Activated CD8-positive, alpha-beta memory T cell treated with anti-CD3 and anti-CD28 coated beads for 48 hours (primary cell): ENCODE data around the gene CMTM4.
"Not testable (repeated sequence)": the region's sequence is repeated elsewhere in the genome, so short reads cannot be mapped to it uniquely, and the experiment has no call there.

Experiments used
- DNase-seq, 3 experiments: peaks; one replicate each; pipeline ENCODE4 v3.0.0-alpha.2; 2020; ENCODE audit warnings: low read depth in 2 of 3, low spot score in 2 of 3

Gene CMTM4

DNA sequence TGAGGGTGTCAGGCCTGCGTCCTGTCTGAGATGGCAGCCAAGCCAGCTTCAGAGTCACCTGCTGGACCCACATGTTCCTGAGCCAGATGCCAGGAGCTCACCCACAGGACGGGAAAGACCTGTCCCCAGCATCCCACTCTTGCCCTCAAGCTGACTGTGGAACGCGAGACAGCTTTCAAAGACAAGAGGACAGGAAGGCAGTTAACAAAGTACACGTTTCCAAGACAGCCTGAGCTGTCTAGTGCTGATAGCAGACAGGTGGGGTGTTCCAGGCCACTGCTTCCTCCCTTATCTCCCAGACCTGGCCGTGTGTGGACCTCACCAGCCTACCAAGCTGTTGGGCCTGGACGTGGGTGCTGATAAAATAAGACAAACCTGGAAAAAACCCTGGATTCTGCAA is 78.8 kb downstream of the CMTM4 start:
- DNase-seq: no peak

DNA sequence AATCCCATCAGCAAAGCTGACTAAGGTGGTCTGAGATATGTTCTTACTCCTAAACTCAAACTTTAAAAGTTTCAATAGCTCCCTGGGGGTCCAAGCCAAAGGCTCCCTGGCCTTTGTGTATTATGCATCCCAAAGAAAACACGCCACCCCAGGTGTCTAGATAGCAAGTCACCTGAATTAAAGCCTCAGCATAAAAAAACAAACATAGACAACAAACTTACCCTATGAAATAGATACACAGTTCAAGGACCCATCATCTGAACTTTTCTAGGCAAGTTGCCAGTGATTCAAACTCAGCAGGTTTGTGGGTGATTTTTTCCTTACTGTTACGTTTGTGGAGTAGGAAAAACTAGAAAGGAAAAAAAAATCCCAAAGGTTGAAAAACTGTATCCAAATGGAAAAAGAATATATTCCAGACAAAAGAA is 79.5 kb downstream of the CMTM4 start:
- DNase-seq: no peak

DNA sequence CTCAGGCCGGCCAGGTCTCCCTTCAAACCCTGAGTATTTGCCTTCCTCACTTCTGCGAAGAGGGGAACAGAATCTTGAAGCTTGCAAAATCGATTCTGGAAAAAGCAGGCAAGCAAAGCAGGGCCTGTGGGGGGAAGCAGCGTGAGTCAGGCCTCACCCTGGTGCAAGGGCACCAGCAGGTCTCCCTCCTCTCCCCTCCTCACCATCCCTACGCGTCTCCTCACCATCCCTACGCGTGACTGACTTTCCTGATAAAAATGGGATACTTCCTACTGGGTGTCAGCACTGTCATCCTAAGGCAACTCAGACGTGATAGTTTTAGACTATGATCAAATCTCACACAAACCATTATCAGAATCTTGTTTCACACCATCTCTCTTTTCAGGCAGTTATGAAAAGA is 80.0 kb downstream of the CMTM4 start:
- no peak for DNase-seq

DNA sequence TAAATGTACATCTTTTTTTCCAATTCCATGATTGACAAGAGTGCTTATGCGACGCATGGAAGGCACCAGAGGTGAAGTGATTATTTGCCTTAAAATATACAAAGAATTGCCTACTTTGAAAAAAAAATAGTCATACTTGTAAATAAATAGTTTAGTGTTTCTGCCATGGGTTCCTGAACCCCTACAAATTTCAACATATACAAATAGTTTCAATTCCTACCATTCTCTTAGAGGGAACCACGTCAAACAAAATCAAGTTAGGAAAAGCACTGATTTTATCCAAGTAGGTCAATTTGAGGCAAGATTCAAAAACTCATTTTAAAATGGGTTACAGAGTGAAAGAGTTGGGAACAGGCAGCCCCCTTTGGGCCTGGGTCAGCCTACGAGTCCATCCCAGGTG is 80.4 kb downstream of the CMTM4 start:
- DNase-seq: no peak

DNA sequence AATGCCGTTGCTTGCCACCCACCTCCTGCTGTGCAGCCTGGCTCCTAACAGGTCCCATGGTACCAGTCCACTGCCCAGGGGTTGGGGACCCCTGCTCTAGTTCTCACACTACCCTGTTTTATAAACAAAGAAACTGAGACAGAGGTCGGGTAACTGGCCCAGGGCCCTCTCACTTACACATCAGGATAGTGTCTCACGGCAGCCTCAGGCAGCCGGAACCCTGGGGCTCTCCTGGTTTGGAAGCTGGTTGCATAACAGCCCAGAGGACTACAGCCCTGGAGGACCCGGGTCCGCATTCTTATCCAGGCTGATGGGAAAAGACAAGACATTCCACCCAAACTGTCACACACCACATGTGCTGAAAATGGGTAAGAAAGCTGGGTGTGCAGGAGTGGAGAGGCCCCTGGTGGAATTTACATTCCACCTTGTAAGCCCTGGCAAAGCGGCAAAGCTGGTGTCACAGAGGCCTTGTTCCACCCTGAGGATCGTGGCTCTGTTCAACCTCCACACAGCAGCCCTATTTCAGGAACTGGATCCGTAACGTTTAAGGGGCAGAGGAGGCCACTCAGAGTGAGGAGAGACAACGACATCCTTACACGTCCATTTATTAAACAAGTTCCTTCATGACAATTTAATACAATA is 82.3 kb downstream of the CMTM4 start:
- DNase-seq: no peak

DNA sequence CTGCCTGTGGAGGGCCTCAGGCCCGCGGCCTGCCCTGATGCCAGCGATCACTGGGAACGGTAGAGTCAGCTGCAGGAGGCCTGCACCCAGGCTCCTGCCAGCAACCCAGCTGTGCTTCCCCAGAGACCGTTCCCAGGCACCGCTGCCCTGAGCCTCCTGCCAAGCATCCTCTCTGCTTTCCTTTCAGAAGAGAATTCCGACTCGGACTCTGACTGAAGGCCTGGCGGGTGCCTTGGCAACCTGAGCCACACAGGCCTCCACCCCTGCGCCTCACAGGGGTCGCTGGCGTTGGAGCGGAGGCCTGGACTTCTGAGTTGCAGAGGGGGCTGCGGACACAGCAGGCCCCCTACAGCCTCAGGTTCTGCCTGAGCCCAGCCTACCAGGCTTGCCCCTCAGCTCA is 84.1 kb downstream of the CMTM4 start:
- no peak for DNase-seq

DNA sequence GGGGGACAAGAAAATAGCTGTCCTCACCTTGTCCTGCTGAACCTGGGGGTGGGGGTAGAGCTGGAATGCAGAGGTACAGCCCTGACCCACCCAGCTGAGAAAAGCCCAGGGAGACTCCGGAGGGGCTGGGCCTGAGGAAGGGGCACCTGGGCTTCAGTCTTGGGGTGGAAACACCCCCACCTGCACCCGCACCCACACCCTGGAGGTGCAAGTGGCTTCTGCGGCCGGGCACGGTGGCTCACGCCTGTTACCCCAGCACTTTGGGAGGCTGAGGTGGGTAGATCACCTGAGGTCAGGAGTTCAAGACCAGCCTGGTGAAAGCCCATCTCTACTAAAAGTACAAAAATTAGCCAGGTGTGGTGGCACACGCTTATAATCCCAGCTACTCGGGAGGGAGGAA is 84.6 kb downstream of the CMTM4 start:
- not testable (repeated sequence) for DNase-seq

DNA sequence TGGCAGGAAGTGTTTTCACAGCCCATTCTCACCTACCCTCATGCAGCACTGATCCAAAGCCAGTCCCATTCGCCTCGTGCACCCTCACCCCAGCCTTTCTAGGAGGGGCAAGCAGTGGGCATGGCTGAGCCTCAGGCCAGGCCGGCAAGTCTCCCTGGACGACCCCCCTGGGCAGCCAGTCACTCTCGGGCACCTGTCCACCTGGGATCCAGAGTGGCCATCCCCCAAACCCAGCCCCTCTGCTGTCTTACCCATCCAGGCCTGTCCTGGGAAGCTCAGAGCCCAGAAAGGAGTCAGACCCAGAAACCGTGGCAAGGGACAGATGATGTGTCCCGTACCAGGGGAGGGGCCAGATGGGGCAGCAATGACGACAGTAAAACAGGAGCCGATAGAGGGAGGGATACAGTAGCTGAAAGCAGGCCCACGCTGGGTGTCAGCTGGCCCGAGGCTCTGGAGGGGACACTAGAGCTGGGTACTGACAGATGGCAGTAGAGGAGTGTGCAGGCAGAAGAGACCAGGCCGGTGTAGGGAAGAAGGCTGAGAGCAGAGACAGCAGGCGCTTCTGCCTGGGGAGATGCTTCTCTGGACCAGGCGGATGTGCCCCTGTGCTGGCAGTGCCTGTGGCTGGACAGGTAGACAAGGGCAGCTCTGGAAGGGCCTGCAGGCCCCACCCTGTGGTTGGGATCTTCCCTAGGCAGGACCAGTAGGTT is 86.3 kb downstream of the CMTM4 start:
- no peak for DNase-seq

DNA sequence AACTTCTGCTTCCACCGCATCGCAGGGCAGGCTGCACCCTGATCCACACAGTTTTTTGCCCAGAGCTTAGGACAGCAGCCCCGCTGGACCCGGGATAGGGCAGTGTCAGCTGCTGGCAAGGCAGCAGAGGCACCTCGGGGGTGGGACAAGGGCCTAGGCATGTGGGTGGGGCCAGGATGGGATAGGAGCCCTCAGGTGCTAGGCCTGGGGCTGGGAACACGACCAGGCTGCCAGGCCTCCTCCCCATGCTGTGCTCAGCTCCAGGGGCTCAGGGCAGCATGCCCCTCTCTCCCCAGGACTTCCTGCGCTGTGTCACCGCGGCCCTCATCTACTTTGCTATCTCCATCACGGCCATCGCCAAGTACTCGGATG is 87.4 kb downstream of the CMTM4 start:
- no peak for DNase-seq

DNA sequence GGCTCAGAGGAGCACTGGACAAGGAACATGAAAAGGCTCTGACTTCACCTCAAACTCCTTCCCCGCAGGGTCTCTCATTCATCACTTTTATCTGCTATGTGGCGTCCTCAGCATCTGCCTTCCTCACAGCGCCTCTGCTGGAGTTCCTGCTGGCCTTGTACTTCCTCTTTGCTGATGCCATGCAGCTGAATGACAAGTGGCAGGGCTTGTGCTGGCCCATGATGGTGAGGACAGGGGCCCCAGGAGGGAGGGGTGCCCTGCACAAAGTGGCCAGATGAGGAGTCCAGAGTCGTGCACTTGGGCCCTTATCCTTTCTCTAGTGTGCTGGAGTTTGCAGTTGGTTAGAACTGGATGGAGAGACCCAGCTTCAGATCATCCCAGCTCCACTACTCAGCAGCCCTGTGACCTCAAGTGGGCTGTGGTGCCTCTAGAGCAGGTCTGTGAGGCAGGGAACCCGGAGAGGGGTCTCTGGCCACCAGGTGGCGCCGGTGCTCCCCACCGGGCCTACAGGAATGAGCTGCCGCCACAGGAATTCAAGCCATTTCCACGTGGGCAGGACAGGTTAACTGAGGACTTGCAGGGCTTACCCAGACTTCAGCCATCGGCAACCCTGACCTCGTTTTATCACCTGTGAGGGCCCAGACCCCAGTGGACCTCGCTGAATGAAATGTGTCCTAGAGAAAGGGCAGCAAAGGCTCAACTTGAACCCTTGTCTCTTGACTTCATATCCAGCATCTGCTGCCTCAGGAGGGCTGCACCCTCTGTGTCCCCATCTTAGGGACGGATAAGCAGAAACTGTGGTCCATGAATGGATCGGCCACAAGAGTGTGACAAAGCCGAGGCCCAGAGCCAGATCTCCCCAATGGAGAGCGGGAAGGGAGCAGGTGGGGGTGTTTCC is 88.1 kb downstream of the CMTM4 start:
- peak; percentile 60 to 77 (median 72) for DNase-seq

DNA sequence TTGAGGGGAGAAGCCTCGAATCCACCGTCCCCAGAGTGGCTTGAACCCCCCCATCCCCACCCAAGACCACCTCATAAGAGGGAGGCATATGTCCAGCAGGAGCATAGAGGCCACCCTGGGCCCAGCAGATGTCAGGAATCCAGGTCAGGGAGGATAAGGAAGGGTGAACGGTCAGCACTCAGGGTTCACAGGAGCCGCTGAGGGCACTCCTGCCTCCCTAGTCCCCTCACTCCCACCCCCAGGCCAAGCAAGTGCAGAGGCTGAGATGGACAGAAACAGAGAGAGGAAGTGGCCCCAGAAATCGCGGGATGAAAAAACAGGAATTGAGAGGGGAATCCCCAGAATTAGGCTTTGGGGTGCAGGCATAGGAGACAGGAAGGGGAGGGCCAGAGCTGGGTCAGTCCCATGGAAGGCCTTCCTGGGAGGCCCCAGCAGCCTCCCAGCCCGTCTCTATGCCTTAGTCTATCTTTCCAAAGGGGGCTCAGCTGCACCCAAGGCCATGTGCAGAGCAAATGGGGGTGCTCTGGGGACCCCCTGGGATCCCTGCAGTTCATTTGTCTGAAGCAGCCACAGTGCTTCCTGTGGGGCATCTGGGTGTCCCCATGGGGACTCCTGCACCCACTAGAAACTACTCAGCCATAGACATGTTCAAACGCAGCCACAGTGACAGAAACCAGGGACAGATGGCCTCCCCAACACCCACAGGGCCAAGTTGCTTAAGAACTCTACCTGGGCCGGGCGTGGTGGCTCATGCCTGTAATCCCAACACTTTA is 90.4 kb downstream of the CMTM4 start:
- DNase-seq: no peak

DNA sequence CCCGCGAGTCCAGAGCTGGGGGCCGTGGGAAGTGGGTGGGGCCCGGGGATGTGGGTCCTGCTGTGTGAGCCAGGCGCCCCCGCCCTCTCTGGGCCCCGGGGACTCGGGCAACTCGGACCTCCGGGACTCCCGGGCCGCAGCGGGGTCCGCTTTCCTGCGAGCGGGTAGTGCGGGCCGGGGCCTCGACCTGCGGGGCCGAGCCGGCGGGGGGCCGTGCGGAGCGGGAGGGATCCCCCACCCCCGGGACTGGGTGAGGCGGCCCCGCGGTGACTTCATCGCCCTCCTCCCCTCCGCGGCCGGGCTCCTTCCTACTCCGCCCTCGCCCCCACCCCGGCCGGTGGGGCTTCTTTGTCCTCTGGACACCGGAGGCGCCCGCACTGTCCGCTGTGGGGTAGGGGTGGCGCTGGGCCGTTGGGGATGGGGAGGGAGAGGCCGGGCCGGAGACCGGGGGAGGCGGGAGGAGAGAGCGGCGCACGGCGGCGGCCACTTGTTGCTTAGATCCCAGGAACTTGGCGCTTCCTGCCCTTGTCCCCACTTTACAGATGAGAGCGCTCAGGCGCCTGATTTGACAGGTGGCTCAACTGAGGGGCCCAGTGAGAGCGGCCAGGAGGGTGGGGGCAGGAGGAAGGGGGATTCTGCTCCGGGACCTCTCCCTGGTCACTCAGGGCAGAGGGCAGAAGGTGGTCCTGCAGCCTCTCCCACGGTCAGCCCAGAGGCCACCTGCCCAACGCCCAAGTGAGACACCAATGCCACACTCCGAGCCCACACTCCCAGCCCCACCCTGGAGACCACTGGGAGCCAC is 91.2 kb downstream of the CMTM4 start:
- no peak for DNase-seq

DNA sequence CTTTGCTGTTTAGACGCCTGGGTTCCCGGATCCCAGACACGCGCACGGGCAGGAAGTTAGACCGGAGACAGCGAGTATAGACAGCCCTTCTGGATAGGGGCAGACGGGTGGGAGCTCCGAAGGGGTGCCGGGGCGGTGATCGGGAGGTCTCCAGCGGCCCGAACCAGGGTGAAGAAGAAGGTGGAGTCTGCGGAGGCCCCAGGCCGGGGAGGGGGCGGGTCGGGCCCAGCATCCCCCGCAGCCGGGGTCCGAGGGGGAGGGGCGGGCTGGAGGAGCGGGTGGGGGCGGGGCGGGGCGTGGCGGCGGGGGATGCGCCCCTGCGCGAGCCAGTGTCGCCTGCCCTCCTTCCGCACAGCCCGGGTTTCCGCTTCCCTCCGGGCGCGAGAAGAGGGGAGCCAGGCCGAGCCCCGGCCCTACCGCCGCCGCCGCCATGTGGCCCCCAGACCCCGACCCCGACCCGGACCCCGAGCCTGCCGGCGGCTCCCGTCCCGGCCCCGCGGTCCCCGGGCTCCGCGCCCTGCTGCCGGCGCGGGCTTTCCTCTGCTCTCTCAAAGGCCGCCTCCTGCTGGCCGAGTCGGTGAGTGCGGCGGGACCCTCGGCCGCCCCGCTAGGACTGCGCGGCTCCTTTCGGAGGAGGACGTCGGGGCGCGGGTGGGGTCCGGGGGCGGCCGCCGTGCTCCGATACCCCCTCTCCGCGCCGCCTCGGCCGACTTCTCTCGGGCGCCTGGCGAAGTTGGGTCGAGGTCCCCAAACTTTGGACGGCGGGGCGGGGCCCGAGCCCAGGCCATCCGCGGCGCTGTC is 92.0 kb downstream of the CMTM4 start, which contains the start of gene CMTM3:
Gene CMTM3 (plus strand): TSS at position 329 of the 801 bp plus-strand sequence. CDS start 102 bp downstream, at position 431.
- peak; percentile 45 to 81 (median 63) for DNase-seq

DNA sequence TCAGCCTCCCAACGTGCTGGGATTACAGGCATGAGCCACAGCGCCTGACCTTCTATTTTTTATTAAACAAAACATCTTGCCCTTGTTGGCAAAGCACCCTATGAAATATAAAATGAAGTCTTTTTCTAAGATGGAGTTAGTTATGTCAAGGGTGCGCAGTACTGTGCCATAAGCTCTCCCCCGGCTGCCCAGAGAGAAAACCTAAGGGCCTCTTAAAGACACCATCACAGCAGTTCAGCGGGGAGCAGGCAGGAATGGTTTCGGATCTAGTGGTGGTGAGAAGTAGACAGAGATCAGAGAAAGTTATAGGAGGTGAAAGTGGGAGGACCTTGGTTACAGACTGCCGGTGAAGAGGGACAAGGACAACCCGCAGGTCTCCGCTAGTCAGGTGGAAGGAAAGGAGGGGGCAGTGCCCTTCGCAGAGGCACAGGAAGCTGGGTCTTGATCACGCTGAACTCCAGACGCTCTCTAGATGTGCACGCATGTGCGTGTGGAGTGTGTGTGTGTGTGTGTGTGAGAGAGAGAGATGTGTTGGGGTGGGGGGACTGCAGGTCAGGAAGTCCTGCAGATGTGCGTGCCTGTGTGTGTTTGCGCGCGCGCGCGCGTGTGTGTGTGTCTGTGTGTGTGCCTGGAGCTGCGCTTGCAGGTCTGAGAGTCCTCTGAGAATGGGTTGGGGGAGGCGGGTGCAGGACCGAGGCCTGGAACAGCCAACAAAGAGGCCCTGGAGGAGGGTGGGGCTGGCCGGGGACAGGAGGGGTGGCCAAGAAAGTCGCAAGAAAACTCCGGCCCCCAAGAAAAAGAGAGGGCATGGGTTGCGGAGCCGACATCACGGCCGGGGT is 92.8 kb downstream of the CMTM4 start:
- DNase-seq: peak; percentile 36 to 55 (median 48)

DNA sequence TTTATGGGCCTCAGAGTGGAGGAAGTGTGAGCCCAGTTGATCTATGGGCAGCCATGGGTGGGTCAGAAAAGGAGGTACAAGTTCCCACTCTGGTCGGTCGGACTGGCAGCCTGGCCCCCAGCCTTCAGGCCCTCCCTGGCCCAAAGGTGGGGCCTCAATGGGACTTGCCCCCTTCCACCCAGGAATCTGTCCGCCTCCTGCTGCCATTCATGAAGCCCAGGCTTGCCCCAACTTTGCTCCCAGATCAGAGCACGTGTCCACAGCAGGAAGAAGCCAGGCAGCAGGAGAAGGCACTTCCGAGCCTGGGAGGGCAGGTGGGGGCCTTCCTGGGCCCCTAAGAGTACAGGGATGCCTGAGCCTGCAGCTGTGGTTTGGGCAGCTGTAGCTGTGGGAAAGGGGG is 95.1 kb downstream of the CMTM4 start:
- no peak for DNase-seq

DNA sequence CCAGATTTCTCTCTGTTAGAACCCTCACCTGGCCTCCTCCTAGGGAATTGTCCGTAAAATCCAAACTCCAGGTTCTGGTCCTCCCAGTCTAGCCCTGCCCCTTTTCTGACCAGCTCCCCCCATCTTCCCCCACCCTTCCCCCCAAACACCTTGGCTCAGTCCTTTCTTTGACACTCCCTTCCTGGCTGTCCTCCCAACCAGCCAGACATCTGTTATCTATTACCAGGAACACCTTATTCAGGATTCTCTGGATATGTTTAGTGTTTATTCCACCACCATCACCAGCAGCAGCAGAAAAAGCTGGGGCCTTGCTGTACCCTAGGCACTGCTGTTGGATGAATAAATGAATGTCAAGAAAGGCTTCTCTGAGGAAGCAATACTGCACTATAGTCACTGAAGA is 96.1 kb downstream of the CMTM4 start:
- DNase-seq: no peak

DNA sequence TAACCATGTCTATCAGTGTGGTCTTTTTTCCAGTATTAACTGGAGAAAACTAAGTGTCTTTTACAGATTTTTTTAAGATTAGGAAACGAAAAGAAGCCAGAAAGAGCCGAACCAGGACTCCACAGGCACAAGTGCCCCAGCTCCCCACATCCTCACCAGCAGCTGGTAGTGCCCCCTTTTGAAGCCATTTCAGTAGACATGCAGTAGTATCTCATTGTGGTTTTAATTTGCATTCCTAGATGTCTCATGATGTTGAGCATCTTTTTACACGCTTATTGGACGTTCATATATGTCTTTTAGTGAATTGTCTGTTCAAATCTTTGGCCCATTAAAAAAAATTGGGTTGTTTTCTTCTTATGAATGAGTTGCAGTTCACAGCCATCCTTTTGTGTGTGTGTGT is 96.8 kb downstream of the CMTM4 start:
- DNase-seq: no peak

DNA sequence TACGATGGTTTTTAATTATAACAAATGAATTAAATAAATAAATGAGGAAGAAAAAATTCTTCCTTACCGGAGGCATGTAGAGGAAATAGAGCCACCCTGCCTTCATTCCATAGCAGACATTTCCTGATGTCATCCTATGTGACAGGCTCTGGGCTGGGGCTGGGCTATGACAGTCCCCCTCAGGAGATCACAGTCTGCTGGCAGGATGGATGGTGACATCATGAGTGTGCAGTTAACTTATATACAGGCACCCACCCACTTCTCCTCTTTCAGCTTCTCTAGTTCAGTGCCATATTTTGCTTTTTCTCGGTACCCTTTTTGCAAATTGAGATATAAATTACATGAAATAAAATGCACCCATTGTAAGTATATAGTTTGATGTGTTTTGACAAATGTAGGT is 98.4 kb downstream of the CMTM4 start:
- DNase-seq: no peak
